Endothelial cell of umbilical vein (primary cell): ENCODE results near the gene MBD4. TPM values are rescaled to one million over a fixed set of nuclear protein-coding genes. Genes with fewer than 3 reads are reported as not detected.

Experiments used
- BruUV-seq: library from RNA; stranded (reverse); fragments of 400-500 nt; replicated peaks from 2 replicates; lab custom pipeline; 2021; lab: Mats Ljungman, UMichigan
- CTCF ChIA-PET: fragments of 300-600, 350-600 bp; sonication (Branson Sonifier 250); formaldehyde crosslinking; loops from one replicate; lab custom pipeline; 2021; ENCODE audit warnings: antibody characterized with exemption, inconsistent platforms; lab: Charles Lee
- POLR2A ChIA-PET: fragments of 300-600, 350-600 bp; sonication (Branson Sonifier 250); formaldehyde crosslinking; loops from one replicate; lab custom pipeline; 2021; ENCODE audit warnings: antibody characterized with exemption, inconsistent platforms; lab: Charles Lee
- DNase-seq: peaks from one replicate; pipeline ENCODE4 v3.0.0-alpha.2; 2011; ENCODE audit warnings: low read depth, low spot score
- FAIRE-seq: peaks from 2 replicates; lab custom pipeline; 2011; peaks lifted over from hg19 to GRCh38; lab: Jason Lieb, UNC
- H2AFZ ChIP-seq: 2 replicates; pipeline ENCODE4 v1.6.0; 2012; ENCODE audit warnings: low read depth, low read length, control low read depth, inconsistent platforms
- H3K27ac ChIP-seq: 2 replicates; pipeline ENCODE4 v1.5.1; 2011; ENCODE audit warnings: low read depth, mild to moderate bottlenecking, control low read depth, low read length, moderate library complexity; ENCODE audit not compliant: insufficient read depth
- H3K27me3 ChIP-seq, 2 experiments: 2 replicates each; pipeline versions ENCODE4 v1.6.0 to v1.6.1; 2011; ENCODE audit warnings: low read length in 2 of 2, mixed read lengths in 1 of 2; ENCODE audit not compliant: control insufficient read depth in 2 of 2, insufficient read depth in 2 of 2
- H3K36me3 ChIP-seq, 2 experiments: 2 replicates in 1 of 2; 3 replicates in 1 of 2; pipeline ENCODE4 v1.5.1; 2011; ENCODE audit warnings: low read length in 2 of 2, mild to moderate bottlenecking in 1 of 2, moderate library complexity in 1 of 2; ENCODE audit not compliant: control insufficient read depth in 2 of 2, insufficient read depth in 2 of 2; ENCODE audit errors: extremely low read depth in 1 of 2
- H3K4me1 ChIP-seq: 3 replicates; pipeline ENCODE4 v1.5.1; 2011; ENCODE audit warnings: mild to moderate bottlenecking, low read length; ENCODE audit not compliant: control insufficient read depth, insufficient read depth; ENCODE audit errors: extremely low read depth
- H3K4me2 ChIP-seq: 2 replicates; pipeline ENCODE4 v1.6.1; 2011; ENCODE audit warnings: low read length, control low read depth, mixed read lengths; ENCODE audit not compliant: insufficient read depth
- H3K4me3 ChIP-seq, 3 experiments: fragments of 200-600 bp in 1 of 3; sonication (generic), shearing (Covaris generic) in 1 of 3; replicated peaks in 1 of 3; 2 replicates each; pipeline ENCODE4 v1.5.1; 2011 to 2016; ENCODE audit warnings: control low read depth in 3 of 3, low read length in 3 of 3, mild to moderate bottlenecking in 2 of 3, inconsistent platforms in 1 of 3, low read depth in 1 of 3, moderate library complexity in 1 of 3; ENCODE audit not compliant: insufficient read depth in 1 of 3
- H3K79me2 ChIP-seq: 2 replicates; pipeline ENCODE4 v1.6.0; 2012; ENCODE audit warnings: low read length, inconsistent platforms; ENCODE audit not compliant: control insufficient read depth, insufficient read depth
- H3K9ac ChIP-seq: replicated peaks from 2 replicates; pipeline ENCODE3; 2011; ENCODE audit warnings: low read length, control low read depth; ENCODE audit not compliant: insufficient read depth; ENCODE audit errors: extremely low read depth
- H3K9me1 ChIP-seq: replicated peaks from 3 replicates; pipeline ENCODE4 v1.6.0; 2011; ENCODE audit warnings: mild to moderate bottlenecking, low read length; ENCODE audit not compliant: control insufficient read depth, insufficient read depth; ENCODE audit errors: extremely low read depth
- H3K9me3 ChIP-seq: replicated peaks from 2 replicates; pipeline ENCODE4 v1.5.1; 2012; ENCODE audit warnings: low read length, inconsistent platforms; ENCODE audit not compliant: control insufficient read depth, insufficient read depth
- H4K20me1 ChIP-seq: replicated peaks from 2 replicates; pipeline ENCODE3; 2011; ENCODE audit warnings: mild to moderate bottlenecking, low read length; ENCODE audit not compliant: control insufficient read depth, insufficient read depth; ENCODE audit errors: extremely low read depth
- CTCF ChIP-seq, 2 donors: IDR thresholded peaks; 1 replicate in 1 of 2; 2 replicates in 1 of 2; pipeline ENCODE4 v1.5.1; 2011; ENCODE audit warnings: low read length in 2 of 2, mild to moderate bottlenecking in 2 of 2, moderate library complexity in 2 of 2, control low read depth in 1 of 2, inconsistent platforms in 1 of 2, low read depth in 1 of 2; ENCODE audit not compliant: insufficient read depth in 1 of 2; ENCODE audit errors: extremely low read depth in 1 of 2
- EZH2 ChIP-seq: IDR thresholded peaks from 2 replicates; pipeline ENCODE4 v1.6.1; 2012; ENCODE audit warnings: borderline replicate concordance, low read depth, mild to moderate bottlenecking, moderate library complexity, low read length, inconsistent platforms; ENCODE audit not compliant: severe bottlenecking
- FOS ChIP-seq: IDR thresholded peaks from 2 replicates; pipeline ENCODE4 v1.6.1; 2011; ENCODE audit warnings: mild to moderate bottlenecking, low read length, moderate library complexity, borderline replicate concordance; ENCODE audit not compliant: insufficient read depth
- GATA2 ChIP-seq: IDR thresholded peaks from 2 replicates; pipeline ENCODE4 v1.7.0; 2011; ENCODE audit warnings: low read depth, mild to moderate bottlenecking, moderate library complexity, mixed read lengths, low read length; ENCODE audit not compliant: insufficient read length, insufficient read depth
- JUN ChIP-seq: IDR thresholded peaks from 2 replicates; pipeline ENCODE4 v1.6.1; 2011; ENCODE audit warnings: borderline replicate concordance, low read depth; ENCODE audit not compliant: insufficient read length, insufficient read depth
- MAX ChIP-seq: IDR thresholded peaks from 2 replicates; pipeline ENCODE4 v1.6.1; 2011; ENCODE audit not compliant: insufficient read depth, insufficient read length
- MYC ChIP-seq: IDR thresholded peaks from one replicate; pipeline ENCODE4 v1.6.1; 2011; ENCODE audit warnings: mild to moderate bottlenecking, low read depth, low read length
- POLR2A ChIP-seq: IDR thresholded peaks from 2 replicates; pipeline ENCODE4 v1.6.1; 2012; ENCODE audit warnings: low read depth, mild to moderate bottlenecking, control low read depth, low read length
- POLR2AphosphoS5 ChIP-seq: IDR thresholded peaks from 2 replicates; pipeline ENCODE4 v1.6.1; 2012; ENCODE audit warnings: low read depth, mild to moderate bottlenecking, control low read depth, low read length, moderate library complexity; ENCODE audit not compliant: insufficient read depth
- dilution Hi-C: fragments of 300-500 bp; cut with MboI; formaldehyde crosslinking; loops from one replicate; pipeline ENCODE4 v1.15.0; 2019; ENCODE audit warnings: low sequenced_read_pairs; ENCODE audit not compliant: extremely low pct_ligation_motif_present
- intact Hi-C: fragments of 100-400 bp; cut with micrococcal nuclease; formaldehyde crosslinking; loops from one replicate; pipeline ENCODE4 v1.10.0; 2022
- polyA plus RNA-seq, 4 experiments: library from polyadenylated mRNA; depleted of rRNA in 3 of 4; stranded (reverse) in 3 of 4; unstranded in 1 of 4; fragments of >200 nt; gene quantifications; 2 replicates each; pipeline versions ENCODE4 v1.2.1 to v1.2.3, GENCODE V29; 2011 to 2012; ENCODE audit warnings: missing spikeins in 1 of 4
- total RNA-seq: library from RNA; stranded (reverse); gene quantifications from 2 replicates; pipeline ENCODE4 v1.2.3, GENCODE V29; 2021

The MBD4 gene
- total and polyA plus RNA-seq, 2 donors (not counting 3 experiments of a cell fraction or from before 2014, with no cell fraction given), result 17.4 to 39.5 TPM

- DNase-seq, result no peak
- BruUV-seq, result no TSS peak
- no peak for TF ChIP-seq EZH2
- TF ChIP-seq FOS, result no peak
- TF ChIP-seq POLR2AphosphoS5, result no peak
- ChIA-PET CTCF (no interaction called here), POLR2A (no interaction called here)
- Histone ChIP-seq H3K4me3 (no peak overlapping the region), H3K27me3 (no peaks in the 10 kb centered on the region), H4K20me1 (no peaks in the 10 kb centered on the region), H3K27ac (no peak overlapping the region), H3K79me2 (no peaks in the 10 kb centered on the region), H3K9me3 (no peaks in the 10 kb centered on the region), H3K9me1 (no peaks in the 10 kb centered on the region), H2AFZ (no peak overlapping the region), H3K36me3 (peaks cover 9 to 21% of the 10 kb centered on the region in 2 experiments), H3K4me1 (no peaks in the 10 kb centered on the region), H3K9ac (no peak overlapping the region), H3K4me2 (no peak overlapping the region)
- dilution Hi-C loops, result no loop called here
- no peak for FAIRE-seq
- intact Hi-C loops, result no loop called here
Measured at GRCh38 chr3:129473769-129474152, 34.0 kb upstream of the MBD4 start.

GRCh38 chr3:129473067-129473768, 33.5 kb upstream of the MBD4 start:
- intact Hi-C loops (no loop called here), dilution Hi-C loops (no loop called here)
- ChIA-PET POLR2A (no interaction called here), CTCF (interaction anchor here (1.4 kb wide), 1 partner anchor 17 kb away, joined by 4 read pairs; no protein-coding TSS in a partner anchor)
- Histone ChIP-seq H2AFZ (no peak overlapping the region), H3K27ac (no peak overlapping the region), H3K36me3 (peaks cover 9 to 21% of the 10 kb centered on the region in 2 experiments), H3K4me1 (no peaks in the 10 kb centered on the region), H3K4me3 (no peak overlapping the region), H3K4me2 (no peak overlapping the region), H3K9me3 (no peaks in the 10 kb centered on the region), H3K9me1 (no peaks in the 10 kb centered on the region), H3K9ac (no peak overlapping the region), H3K27me3 (no peaks in the 10 kb centered on the region), H4K20me1 (no peaks in the 10 kb centered on the region), H3K79me2 (no peaks in the 10 kb centered on the region)
- DNase-seq (no peak), FAIRE-seq (no peak)
- no TSS peak for BruUV-seq
- TF ChIP-seq POLR2AphosphoS5 (no peak), MAX (no peak), FOS (no peak), POLR2A (no peak), JUN (no peak), MYC (no peak), GATA2 (no peak), CTCF (IDR thresholded peaks at IDR 0.05; ENCODE audit: extremely low read depth in 1 of 2, insufficient read depth in 1 of 2, low read depth in 1 of 2, low read length in 2 of 2) (no peak), EZH2 (no peak)
